Gastrocnemius medialis (tissue), 4 donors: ENCODE results near the gene MPPE1.

Source experiments
- POLR2A ChIP-seq, 2 donors: fragments of 450-650 bp; IDR thresholded peaks; one replicate each; pipeline ENCODE4 v1.6.1; 2017; ENCODE audit warnings: antibody characterized with exemption in 2 of 2, mild to moderate bottlenecking in 2 of 2, moderate library complexity in 2 of 2
- TF ChIP-seq, protein P1 (sequence below), 5 experiments: fragments of 450-650 bp in 3 of 5; fragments of 200-600 bp in 2 of 5; sonication (generic) in 2 of 5; IDR thresholded peaks in 4 of 5; conservative IDR thresholded peaks in 1 of 5; 1 replicate in 4 of 5; 2 replicates in 1 of 5; pipeline ENCODE4 v1.5.1; 2016 to 2019; ENCODE audit warnings: antibody characterized with exemption in 5 of 5, mild to moderate bottlenecking in 3 of 5, moderate library complexity in 3 of 5

DNA sequence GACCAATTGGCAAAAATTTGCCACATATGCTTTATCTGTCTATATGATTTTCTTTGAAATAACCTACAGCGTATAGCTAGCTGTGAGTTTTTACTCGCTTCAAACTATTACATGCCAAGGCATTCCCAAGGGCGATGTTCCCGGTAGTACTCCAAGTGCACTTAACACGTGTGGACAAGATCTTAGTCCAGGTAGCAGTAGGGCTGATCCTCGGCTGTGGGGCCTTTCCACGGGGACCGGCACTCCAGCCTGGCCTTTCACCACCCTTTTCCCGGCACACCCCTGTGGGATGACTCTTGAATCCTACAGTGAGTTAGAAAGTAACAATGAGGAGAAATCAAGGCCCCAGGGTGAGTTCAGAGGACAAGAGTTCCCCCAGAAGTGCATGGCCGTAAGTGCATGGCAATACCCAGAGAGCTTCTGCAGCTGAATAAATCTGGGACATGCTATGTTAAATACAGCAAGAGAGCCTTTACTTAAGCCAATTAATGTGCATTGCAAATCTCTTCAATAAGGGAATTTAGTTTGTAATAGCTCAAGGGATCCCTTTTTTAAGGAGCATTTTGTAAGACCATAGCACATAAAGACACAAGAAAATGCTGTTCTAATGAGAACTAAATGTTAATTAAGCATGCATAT lies 30.5 kb downstream of the MPPE1 start:
- TF ChIP-seq, protein P1, sequence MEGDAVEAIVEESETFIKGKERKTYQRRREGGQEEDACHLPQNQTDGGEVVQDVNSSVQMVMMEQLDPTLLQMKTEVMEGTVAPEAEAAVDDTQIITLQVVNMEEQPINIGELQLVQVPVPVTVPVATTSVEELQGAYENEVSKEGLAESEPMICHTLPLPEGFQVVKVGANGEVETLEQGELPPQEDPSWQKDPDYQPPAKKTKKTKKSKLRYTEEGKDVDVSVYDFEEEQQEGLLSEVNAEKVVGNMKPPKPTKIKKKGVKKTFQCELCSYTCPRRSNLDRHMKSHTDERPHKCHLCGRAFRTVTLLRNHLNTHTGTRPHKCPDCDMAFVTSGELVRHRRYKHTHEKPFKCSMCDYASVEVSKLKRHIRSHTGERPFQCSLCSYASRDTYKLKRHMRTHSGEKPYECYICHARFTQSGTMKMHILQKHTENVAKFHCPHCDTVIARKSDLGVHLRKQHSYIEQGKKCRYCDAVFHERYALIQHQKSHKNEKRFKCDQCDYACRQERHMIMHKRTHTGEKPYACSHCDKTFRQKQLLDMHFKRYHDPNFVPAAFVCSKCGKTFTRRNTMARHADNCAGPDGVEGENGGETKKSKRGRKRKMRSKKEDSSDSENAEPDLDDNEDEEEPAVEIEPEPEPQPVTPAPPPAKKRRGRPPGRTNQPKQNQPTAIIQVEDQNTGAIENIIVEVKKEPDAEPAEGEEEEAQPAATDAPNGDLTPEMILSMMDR (IDR thresholded peaks at IDR 0.05 in 4 of 5, conservative IDR thresholded peaks at IDR 0.05 in 1 of 5) = no peak
- TF ChIP-seq POLR2A (IDR thresholded peaks at IDR 0.05) = no peak
